Natural killer cell (primary cell): ENCODE results near the gene RAMACL. TPM values are rescaled to one million over a fixed set of nuclear protein-coding genes. Genes with fewer than 3 reads are reported as not detected.

Experiments used
- ATAC-seq, 3 donors: fragments of 150-1000 bp in 2 of 3; fragments of 200-7000 bp in 1 of 3; cut with Tn5 transposase; 1 replicate in 1 of 3; 2 replicates in 2 of 3; pipeline ENCODE4 v1.10.0; 2021; ENCODE audit warnings: mild to moderate bottlenecking in 2 of 3, moderate library complexity in 2 of 3
- DNase-seq, 2 donors: peaks; one replicate each; pipeline versions ENCODE4 v3.0.0 to v3.0.0-alpha.2; 2013 to 2021; ENCODE audit warnings: mixed read lengths in 1 of 2
- H3K27ac ChIP-seq: one replicate; pipeline ENCODE4 v1.5.1; 2013; ENCODE audit warnings: mild to moderate bottlenecking, low read length
- H3K27me3 ChIP-seq: one replicate; pipeline ENCODE4 v1.6.1; 2013; ENCODE audit warnings: low read length; ENCODE audit not compliant: control insufficient read depth, insufficient read depth
- H3K36me3 ChIP-seq: one replicate; pipeline ENCODE4 v1.6.1; 2013; ENCODE audit warnings: low read length; ENCODE audit not compliant: control insufficient read depth, insufficient read depth
- H3K4me1 ChIP-seq: one replicate; pipeline ENCODE4 v1.6.1; 2013; ENCODE audit warnings: low read length; ENCODE audit not compliant: control insufficient read depth, insufficient read depth
- H3K4me3 ChIP-seq: one replicate; pipeline ENCODE4 v1.5.1; 2013; ENCODE audit warnings: low read length
- H3K9me3 ChIP-seq: one replicate; pipeline ENCODE4 v1.6.1; 2013; ENCODE audit warnings: low read length; ENCODE audit not compliant: control insufficient read depth, insufficient read depth
- H3K27ac Mint-ChIP-seq, 2 donors: one replicate each; pipeline ENCODE4 v1.8.0; 2022; ENCODE audit warnings: mild to moderate bottlenecking in 2 of 2, mixed read lengths in 2 of 2, moderate library complexity in 1 of 2
- H3K27me3 Mint-ChIP-seq, 2 donors: one replicate each; pipeline ENCODE4 v1.8.0; 2022; ENCODE audit warnings: low read depth in 2 of 2, mixed read lengths in 2 of 2
- H3K36me3 Mint-ChIP-seq: one replicate; pipeline ENCODE4 v1.8.0; 2022; ENCODE audit warnings: mixed read lengths
- H3K4me1 Mint-ChIP-seq, 2 donors: one replicate each; pipeline ENCODE4 v1.8.0; 2022; ENCODE audit warnings: mixed read lengths in 2 of 2
- H3K4me3 Mint-ChIP-seq: one replicate; pipeline ENCODE4 v1.8.0; 2022; ENCODE audit warnings: mild to moderate bottlenecking, moderate library complexity, mixed read lengths
- H3K9me3 Mint-ChIP-seq, 2 donors: one replicate each; pipeline ENCODE4 v1.8.0; 2022; ENCODE audit warnings: mixed read lengths in 2 of 2
- WGBS: methylation state at CpG from one replicate; pipeline ENCODE4 v1.1.7; 2013; ENCODE audit warnings: missing lambda C conversion rate; ENCODE audit not compliant: insufficient coverage; 5-methylcytosine and 5-hydroxymethylcytosine counted together
- intact Hi-C: fragments of 100-400 bp; cut with micrococcal nuclease; formaldehyde crosslinking; loops from one replicate; pipeline ENCODE4 v1.14.2; 2022
- total RNA-seq, 4 donors: library from RNA; stranded (reverse); fragments of 120-200 nt in 1 of 4; gene quantifications; one replicate each; pipeline versions ENCODE4 v1.2.3 to v1.2.4, GENCODE V29; 2013 to 2022
- TF ChIP-seq, protein P1 (sequence below): fragments of 200-600 bp; IDR thresholded peaks from one replicate; pipeline ENCODE4 v1.8.0; 2022; ENCODE audit warnings: antibody characterized with exemption

RAMACL gene
- total RNA-seq, 3 donors from 2014 or later (not counting 1 experiment from before 2014, with no cell fraction given): 0.68 to 5.6 (median 1.1) TPM

DNA sequence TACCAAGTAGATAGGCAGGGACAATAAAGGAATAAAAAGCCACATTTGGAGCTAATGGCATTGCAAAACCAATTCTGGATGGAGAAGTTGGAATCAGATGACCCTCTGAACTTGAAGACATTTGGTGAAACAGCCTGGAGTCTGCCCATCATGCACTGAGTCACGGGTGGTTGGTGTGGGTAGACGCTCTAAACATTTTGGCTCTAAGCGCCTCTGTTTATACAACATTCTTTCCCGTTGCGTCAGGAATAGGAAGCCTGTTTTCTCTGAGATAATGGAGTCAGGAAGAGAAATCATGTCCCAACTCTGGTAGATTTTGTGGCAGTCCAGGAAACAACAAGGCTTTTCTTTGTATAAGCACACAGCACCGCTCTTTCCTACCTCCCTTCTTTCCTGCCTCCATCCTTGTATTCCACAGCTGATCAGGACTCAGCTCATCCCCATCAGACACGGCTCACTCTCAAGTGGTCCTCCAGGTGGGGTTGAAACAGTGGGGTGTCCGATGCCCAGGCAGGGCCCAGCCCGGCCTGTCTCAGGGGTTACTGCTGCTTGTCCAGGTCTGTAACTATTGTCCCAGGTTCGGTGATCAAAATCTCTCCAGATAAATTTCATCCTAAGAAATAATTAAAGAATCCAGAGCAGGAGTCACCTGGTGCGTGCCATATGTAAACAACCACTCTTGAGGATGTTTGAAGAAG lies 12.1 kb upstream of the RAMACL start:
- DNase-seq: no peak
- H3K27ac ChIP-seq: no peak overlapping the region
- no peaks in the 10 kb centered on the region for H3K9me3 ChIP-seq
- Mint-ChIP-seq H3K4me3 (no peak overlapping the region), H3K9me3 (no peaks in the 10 kb centered on the region), H3K27me3 (peaks cover 13 to 52% of the 10 kb centered on the region in 2 donors), H3K36me3 (no peaks in the 10 kb centered on the region), H3K27ac (no peak overlapping the region), H3K4me1 (peaks cover 0 to 5% of the 10 kb centered on the region in 2 donors)
- no peak for ATAC-seq
- H3K4me3 ChIP-seq: no peak overlapping the region
- 87% methylated on average over 11 of the region's 11 CpGs for WGBS
- H3K27me3 ChIP-seq: no peaks in the 10 kb centered on the region
- H3K4me1 ChIP-seq: no peaks in the 10 kb centered on the region
- no peaks in the 10 kb centered on the region for H3K36me3 ChIP-seq
- TF ChIP-seq, protein P1, sequence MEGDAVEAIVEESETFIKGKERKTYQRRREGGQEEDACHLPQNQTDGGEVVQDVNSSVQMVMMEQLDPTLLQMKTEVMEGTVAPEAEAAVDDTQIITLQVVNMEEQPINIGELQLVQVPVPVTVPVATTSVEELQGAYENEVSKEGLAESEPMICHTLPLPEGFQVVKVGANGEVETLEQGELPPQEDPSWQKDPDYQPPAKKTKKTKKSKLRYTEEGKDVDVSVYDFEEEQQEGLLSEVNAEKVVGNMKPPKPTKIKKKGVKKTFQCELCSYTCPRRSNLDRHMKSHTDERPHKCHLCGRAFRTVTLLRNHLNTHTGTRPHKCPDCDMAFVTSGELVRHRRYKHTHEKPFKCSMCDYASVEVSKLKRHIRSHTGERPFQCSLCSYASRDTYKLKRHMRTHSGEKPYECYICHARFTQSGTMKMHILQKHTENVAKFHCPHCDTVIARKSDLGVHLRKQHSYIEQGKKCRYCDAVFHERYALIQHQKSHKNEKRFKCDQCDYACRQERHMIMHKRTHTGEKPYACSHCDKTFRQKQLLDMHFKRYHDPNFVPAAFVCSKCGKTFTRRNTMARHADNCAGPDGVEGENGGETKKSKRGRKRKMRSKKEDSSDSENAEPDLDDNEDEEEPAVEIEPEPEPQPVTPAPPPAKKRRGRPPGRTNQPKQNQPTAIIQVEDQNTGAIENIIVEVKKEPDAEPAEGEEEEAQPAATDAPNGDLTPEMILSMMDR: no peak
- intact Hi-C loops: no loop called here

DNA sequence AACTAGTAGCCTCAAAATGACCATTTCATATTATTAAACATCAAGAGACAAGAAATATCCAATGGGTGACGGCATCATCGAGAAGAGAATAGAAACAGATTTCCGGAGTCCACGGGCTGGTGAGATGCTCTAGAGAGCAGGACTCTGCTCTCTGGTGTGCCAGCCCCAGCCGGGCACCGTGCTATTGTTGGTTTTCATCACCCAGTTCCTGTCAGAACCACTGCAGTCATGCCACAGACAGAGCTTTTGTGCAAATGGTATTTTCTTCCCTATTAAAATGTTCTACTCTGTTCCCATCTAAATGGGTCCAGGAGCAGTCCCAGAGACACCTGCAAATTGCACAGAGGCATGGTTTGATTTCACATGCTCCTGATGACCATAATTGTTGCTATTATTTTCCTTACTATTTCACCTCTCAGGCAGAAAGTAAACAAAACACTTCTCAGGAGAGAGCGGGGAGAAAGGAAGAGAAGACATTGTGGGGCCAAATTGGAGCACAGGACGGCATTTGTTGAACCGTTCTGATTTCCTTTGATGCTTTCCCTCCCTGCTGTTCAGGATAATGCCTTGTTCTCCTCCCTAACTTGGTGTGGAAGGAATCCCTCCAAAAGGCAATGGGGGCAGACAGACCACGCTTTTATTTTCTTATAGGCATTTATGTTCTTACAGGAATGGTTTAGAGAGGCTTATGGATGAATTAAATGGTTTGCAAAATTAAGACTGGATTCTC lies 11.4 kb upstream of the RAMACL start:
- Histone ChIP-seq H3K9me3 (no peaks in the 10 kb centered on the region), H3K4me1 (no peaks in the 10 kb centered on the region), H3K4me3 (no peak overlapping the region), H3K27me3 (no peaks in the 10 kb centered on the region), H3K27ac (no peak overlapping the region), H3K36me3 (no peaks in the 10 kb centered on the region)
- peaks cover 17 to 45% of the 10 kb centered on the region in 2 donors for H3K27me3 Mint-ChIP-seq
- peaks cover 0 to 5% of the 10 kb centered on the region in 2 donors for H3K4me1 Mint-ChIP-seq
- H3K4me3 Mint-ChIP-seq: no peak overlapping the region
- no peak for DNase-seq
- no peaks in the 10 kb centered on the region for H3K36me3 Mint-ChIP-seq
- TF ChIP-seq, protein P1: no peak
- no peaks in the 10 kb centered on the region for H3K9me3 Mint-ChIP-seq
- intact Hi-C loops: no loop called here
- no peak overlapping the region for H3K27ac Mint-ChIP-seq
- WGBS: 66% methylated on average over 10 of the region's 10 CpGs
- no peak for ATAC-seq

DNA sequence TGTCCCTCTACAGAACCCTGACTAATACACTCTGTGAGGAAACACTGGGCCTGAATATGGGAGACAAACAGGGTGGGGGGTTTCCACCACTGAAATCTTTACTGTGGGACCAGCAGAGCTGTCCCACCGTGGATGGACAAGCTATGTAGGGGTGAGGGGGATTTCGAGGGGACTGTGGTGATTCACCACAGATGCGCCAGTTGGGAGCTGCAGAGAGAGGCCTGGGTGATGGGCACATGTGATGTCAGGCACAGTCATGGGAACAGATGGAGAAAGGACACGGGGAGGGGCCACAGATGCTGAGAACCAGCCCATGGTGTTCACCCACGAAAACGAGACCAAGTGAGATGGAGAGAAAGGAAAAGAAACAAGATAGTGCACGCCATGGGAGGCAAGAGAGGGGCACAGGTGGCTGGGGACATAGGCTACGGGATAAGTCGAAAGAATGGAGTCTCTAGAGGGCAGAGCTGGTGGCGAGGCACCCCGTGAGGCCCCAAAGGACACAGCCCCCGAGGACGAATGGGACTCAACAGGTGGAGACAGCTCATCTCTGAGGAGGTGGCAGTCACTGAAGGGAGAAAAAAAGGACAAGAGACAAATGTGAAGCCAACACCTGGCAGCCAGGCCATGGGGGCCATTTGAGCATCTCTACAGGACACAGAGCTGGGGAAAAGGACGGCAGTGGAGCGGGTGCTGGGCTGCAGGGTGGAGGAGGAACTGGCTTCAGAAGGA lies 10.5 kb upstream of the RAMACL start:
- no peak overlapping the region for H3K4me3 ChIP-seq
- TF ChIP-seq, protein P1: no peak
- ATAC-seq (no peak), DNase-seq (no peak)
- intact Hi-C loops: no loop called here
- Mint-ChIP-seq H3K4me1 (peaks cover 0 to 5% of the 10 kb centered on the region in 2 donors), H3K36me3 (no peaks in the 10 kb centered on the region), H3K9me3 (no peaks in the 10 kb centered on the region), H3K27ac (no peak overlapping the region), H3K27me3 (peaks cover 14 to 36% of the 10 kb centered on the region in 2 donors), H3K4me3 (no peak overlapping the region)
- no peak overlapping the region for H3K27ac ChIP-seq
- H3K9me3 ChIP-seq: no peaks in the 10 kb centered on the region
- no peaks in the 10 kb centered on the region for H3K36me3 ChIP-seq
- WGBS: 87% methylated on average over 15 of the region's 15 CpGs
- H3K27me3 ChIP-seq: no peaks in the 10 kb centered on the region
- no peaks in the 10 kb centered on the region for H3K4me1 ChIP-seq
